HEK293T (cell line): ENCODE measurements around the gene GPR18.
A peak's percentile ranks its signal among the peaks of the same experiment; 100 is the strongest.

Experiments used
- CTCF ChIA-PET: fragments of 350-600 bp; formaldehyde crosslinking; extraction: SDS; loops from one replicate; lab custom pipeline; 2021; ENCODE audit warnings: antibody characterized with exemption, inconsistent platforms; lab: Yijun Ruan, JAX
- POLR2A ChIA-PET: fragments of 350-600 bp; formaldehyde crosslinking; extraction: SDS; loops from one replicate; lab custom pipeline; 2020; ENCODE audit warnings: antibody characterized with exemption, inconsistent platforms; lab: Yijun Ruan, JAX
- DNase-seq: peaks from one replicate; pipeline ENCODE4 v3.0.0; 2012; ENCODE audit warnings: mixed read lengths; ENCODE audit errors: extremely low spot score
- ARNT ChIP-seq: fragments of 450-650 bp; IDR thresholded peaks from 2 replicates; pipeline ENCODE4 v1.6.1; 2017; ENCODE audit warnings: mild to moderate bottlenecking
- BHLHE40 ChIP-seq: fragments of 450-650 bp; IDR thresholded peaks from 2 replicates; pipeline ENCODE4 v1.6.1; 2016; ENCODE audit warnings: mild to moderate bottlenecking, moderate library complexity, borderline replicate concordance
- CTBP1 ChIP-seq: fragments of 450-650 bp; IDR thresholded peaks from 2 replicates; pipeline ENCODE4 v1.6.1; 2016; ENCODE audit warnings: borderline replicate concordance
- ELF4 ChIP-seq: fragments of 450-650 bp; IDR thresholded peaks from 2 replicates; pipeline ENCODE4 v1.6.1; 2017; ENCODE audit warnings: antibody characterized with exemption
- FOXA1 ChIP-seq: fragments of 450-650 bp; IDR thresholded peaks from 2 replicates; pipeline ENCODE4 v1.6.1; 2016; ENCODE audit warnings: mild to moderate bottlenecking
- FOXK2 ChIP-seq: fragments of 450-650 bp; IDR thresholded peaks from 2 replicates; pipeline ENCODE4 v1.6.1; 2016; ENCODE audit warnings: mild to moderate bottlenecking
- FOXM1 ChIP-seq: fragments of 450-650 bp; IDR thresholded peaks from 2 replicates; pipeline ENCODE4 v1.6.1; 2017; ENCODE audit warnings: mild to moderate bottlenecking, borderline replicate concordance
- HDGF ChIP-seq: fragments of 450-650 bp; IDR thresholded peaks from 2 replicates; pipeline ENCODE4 v1.6.1; 2017; ENCODE audit warnings: antibody characterized with exemption, borderline replicate concordance
- L3MBTL2 ChIP-seq: fragments of 450-650 bp; conservative IDR thresholded peaks from 2 replicates; pipeline ENCODE4 v1.6.1; 2016; ENCODE audit warnings: mild to moderate bottlenecking
- LEF1 ChIP-seq: fragments of 450-650 bp; IDR thresholded peaks from 2 replicates; pipeline ENCODE4 v1.6.1; 2017; ENCODE audit warnings: mild to moderate bottlenecking, borderline replicate concordance
- NFRKB ChIP-seq: fragments of 450-650 bp; IDR thresholded peaks from 2 replicates; pipeline ENCODE4 v1.6.1; 2016; ENCODE audit warnings: mild to moderate bottlenecking, moderate library complexity
- SP1 ChIP-seq: fragments of 450-650 bp; IDR thresholded peaks from 2 replicates; pipeline ENCODE4 v1.6.1; 2017
- SUZ12 ChIP-seq: fragments of 450-650 bp; IDR thresholded peaks from 2 replicates; pipeline ENCODE4 v1.6.1; 2016; ENCODE audit warnings: mild to moderate bottlenecking
- TARDBP ChIP-seq: fragments of 450-650 bp; IDR thresholded peaks from 2 replicates; pipeline ENCODE4 v1.6.1; 2016
- ZNF384 ChIP-seq: fragments of 450-650 bp; IDR thresholded peaks from 2 replicates; pipeline ENCODE4 v1.6.1; 2016
- TF ChIP-seq, protein P1 (sequence below): fragments of 450-650 bp; IDR thresholded peaks from 2 replicates; pipeline ENCODE4 v1.6.1; 2016

GPR18 gene

DNA sequence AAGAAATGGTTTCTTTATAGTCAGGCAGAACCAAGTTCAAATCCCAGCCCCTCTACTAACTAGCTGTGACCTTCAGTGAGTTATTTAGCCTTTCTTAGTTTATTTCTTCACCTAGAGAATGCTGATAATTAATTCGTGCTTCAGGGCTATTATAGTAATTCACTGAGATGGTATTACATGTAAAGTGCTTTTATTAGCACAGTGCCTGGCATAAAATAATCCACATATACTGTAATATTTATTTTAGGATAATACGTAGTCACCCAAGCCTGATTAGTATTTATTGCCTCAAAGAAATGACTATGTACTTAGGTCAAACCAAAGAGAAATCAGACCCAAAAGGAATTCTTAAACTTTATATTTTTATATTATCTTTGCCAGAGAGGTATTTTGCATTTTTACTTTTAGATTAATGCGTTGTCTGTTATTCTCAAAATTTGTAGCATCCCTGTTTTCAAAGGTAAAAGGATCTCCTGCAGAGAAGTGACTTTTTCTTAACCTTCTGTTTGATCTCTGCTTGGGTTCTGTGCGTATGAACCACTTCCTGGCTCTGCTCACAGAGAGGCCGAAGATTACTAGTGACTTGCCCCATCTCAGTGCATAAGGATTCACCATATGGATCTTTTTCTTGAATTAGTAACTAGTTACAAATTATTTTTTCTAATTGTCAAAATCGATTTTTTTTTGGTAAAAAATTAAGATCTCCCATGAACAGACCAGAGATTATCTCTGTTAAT lies 37.8 kb downstream of the GPR18 start:
- TF ChIP-seq TARDBP (no peak), ARNT (no peak), FOXM1 (no peak), SP1 (no peak), L3MBTL2 (no peak), FOXK2 (no peak), ELF4 (no peak), SUZ12 (no peak), HDGF (no peak), ZNF384 (no peak), CTBP1 (no peak), BHLHE40 (no peak), LEF1 (no peak), NFRKB (no peak), FOXA1 (no peak)
- TF ChIP-seq, protein P1, sequence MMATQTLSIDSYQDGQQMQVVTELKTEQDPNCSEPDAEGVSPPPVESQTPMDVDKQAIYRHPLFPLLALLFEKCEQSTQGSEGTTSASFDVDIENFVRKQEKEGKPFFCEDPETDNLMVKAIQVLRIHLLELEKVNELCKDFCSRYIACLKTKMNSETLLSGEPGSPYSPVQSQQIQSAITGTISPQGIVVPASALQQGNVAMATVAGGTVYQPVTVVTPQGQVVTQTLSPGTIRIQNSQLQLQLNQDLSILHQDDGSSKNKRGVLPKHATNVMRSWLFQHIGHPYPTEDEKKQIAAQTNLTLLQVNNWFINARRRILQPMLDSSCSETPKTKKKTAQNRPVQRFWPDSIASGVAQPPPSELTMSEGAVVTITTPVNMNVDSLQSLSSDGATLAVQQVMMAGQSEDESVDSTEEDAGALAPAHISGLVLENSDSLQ, result no peak
- no peak for DNase-seq
- ChIA-PET POLR2A (no interaction called here), CTCF (no interaction called here)

DNA sequence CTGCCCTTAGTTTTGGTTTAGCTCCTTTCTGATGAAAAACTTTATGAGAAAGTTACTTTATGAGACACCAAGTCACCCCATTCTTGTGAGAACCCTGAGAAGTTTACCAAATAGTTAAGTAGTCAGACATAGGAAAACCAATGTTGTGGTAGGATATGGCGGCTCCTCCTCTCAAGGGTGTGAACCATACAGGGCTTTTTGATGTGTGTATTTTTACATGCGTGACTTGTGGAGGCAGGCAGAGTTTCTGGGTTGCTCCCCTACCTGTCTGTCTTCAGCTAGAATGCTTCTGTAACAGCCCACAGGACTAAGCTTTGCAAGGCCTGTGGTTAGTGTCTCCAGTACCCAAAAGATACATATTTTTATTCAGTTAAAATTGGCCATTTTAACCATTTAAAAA lies 39.2 kb downstream of the GPR18 start:
- ChIA-PET POLR2A (interaction anchor here (1.0 kb wide), 1 partner anchor 19 kb away, joined by 5 read pairs; the partner anchor contains the start of gene UBAC2), CTCF (interaction anchor here (0.7 to 1.8 kb wide), 2 partner anchors 17 to 1079 kb away, joined by 3 to 4 read pairs; no protein-coding TSS in a partner anchor)
- TF ChIP-seq FOXK2 (no peak), HDGF (no peak), ELF4 (no peak), LEF1 (no peak), L3MBTL2 (no peak), ARNT (no peak), TARDBP (no peak), SP1 (no peak)
- DNase-seq, result no peak

DNA sequence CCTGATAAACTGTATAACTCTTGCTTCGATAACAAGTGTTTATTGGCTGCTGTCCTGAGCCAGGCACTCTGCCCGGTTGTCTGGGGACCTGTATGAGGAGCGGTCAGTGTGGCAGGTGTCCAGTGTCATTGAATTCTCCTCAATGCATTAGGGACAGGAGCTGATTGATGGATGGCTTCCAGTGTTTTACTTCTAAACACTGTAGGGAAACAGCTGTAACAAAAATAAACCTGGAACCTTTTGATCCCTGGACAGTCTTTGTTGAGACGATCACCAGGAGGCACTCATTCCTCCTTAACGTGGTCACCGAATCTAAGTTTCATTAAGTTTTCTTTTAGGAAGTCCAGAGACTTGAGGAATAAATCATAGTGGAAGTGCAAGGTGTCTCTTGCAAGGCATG lies 39.6 kb downstream of the GPR18 start:
- DNase-seq, result no peak
- no peak for TF ChIP-seq ELF4
- TF ChIP-seq, protein P1, result peak; percentile 61
- ChIA-PET POLR2A (interaction anchor here (1.0 kb wide), 1 partner anchor 18 kb away, joined by 5 read pairs; the partner anchor contains the start of gene UBAC2), CTCF (interaction anchor here (1.8 kb wide), 1 partner anchor 17 kb away, joined by 4 read pairs; no protein-coding TSS in a partner anchor)

DNA sequence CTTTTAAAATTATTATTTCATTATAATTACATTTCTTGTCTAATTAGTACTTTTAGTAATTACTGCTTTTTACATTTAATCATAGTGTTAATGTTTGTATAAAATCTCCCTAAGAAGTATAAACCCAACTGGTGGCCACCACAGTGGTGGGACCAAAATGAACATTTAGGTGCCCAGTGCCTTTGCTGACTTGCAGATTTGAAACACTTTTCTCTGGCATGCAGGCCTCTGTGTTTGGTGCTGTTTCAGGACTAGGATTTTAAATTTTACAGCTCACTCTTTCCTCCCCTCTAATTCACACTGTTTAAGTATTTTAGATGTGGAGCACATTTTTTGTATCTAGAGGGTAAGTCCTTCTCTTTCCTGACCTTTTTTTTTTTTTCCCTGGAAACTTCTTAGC lies 40.1 kb downstream of the GPR18 start:
- POLR2A ChIA-PET, result interaction anchor here (1.0 kb wide), 1 partner anchor 18 kb away, joined by 5 read pairs; the partner anchor contains the start of gene UBAC2
- DNase-seq, result no peak
- CTCF ChIA-PET, result interaction anchor here (1.8 kb wide), 1 partner anchor 17 kb away, joined by 4 read pairs; no protein-coding TSS in a partner anchor
- TF ChIP-seq, protein P1, result no peak
- TF ChIP-seq HDGF (no peak), FOXA1 (no peak), LEF1 (no peak), ARNT (no peak), TARDBP (no peak), BHLHE40 (no peak), FOXK2 (no peak), ELF4 (no peak), FOXM1 (no peak), SP1 (no peak), SUZ12 (no peak)

DNA sequence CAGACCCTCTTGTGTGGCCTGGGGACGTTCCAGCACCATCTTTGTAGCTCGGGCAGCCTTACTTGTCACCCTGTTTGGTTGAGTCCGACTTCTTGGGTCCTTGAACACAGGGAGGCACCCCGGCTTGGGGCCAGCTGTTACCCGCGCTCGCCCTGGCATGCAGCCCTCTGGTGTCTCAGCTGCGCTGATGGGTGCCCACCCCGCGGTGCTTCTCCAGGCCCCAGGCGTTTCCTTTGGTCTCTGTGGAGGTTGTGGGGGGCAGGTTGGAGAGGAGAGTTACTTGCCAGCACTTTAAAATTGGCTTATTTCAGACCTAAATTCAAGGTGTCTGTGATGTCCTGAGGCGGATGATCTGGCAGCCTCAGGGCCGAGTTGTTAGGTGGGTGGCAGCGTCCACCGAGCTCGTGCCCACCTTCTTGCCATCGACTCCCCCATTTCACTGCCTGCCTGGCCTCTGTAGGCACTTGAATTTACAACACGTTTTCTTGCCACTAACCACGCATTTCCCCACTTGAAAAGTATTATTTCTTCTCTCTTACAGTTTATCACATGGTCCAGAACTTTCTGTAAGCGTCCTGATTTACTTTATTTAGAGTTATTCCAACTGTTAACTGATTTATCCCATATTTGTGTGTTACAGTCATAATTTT lies 40.6 kb downstream of the GPR18 start:
- ChIA-PET CTCF (interaction anchor here (1.8 kb wide), 1 partner anchor 16 kb away, joined by 4 read pairs; no protein-coding TSS in a partner anchor), POLR2A (no interaction called here)
- TF ChIP-seq HDGF (no peak), NFRKB (no peak), SP1 (no peak), TARDBP (no peak), FOXK2 (no peak), SUZ12 (no peak), L3MBTL2 (no peak), ELF4 (no peak), CTBP1 (no peak), ARNT (no peak), BHLHE40 (no peak), FOXM1 (no peak)
- TF ChIP-seq, protein P1, result no peak
- no peak for DNase-seq
